GM18517 (cell line): ENCODE data around the gene TXNDC12.

Experiments
- ATAC-seq: cut with Tn5 transposase; IDR thresholded peaks from one replicate; pipeline ENCODE4 v1.9.1; 2021; ENCODE audit warnings: mild to moderate bottlenecking, moderate library complexity; ENCODE audit not compliant: unreplicated experiment

Gene TXNDC12

GRCh38 chr1:52002038-52002917 is 52.7 kb downstream of the TXNDC12 start:
- no peak for ATAC-seq

GRCh38 chr1:51998701-51999100 is 56.3 kb downstream of the TXNDC12 start:
- ATAC-seq = no peak

GRCh38 chr1:51997974-51998382 is 57.0 kb downstream of the TXNDC12 start:
- ATAC-seq = no peak

GRCh38 chr1:51990478-51990965 is 64.5 kb downstream of the TXNDC12 start, which contains the start of gene RAB3B:
Gene RAB3B (minus strand): TSS chr1:51990700. CDS start chr1:51977117, 13,583 bp downstream.
- ATAC-seq = peak; percentile 73

GRCh38 chr1:51989582-51990477 is 65.2 kb downstream of the TXNDC12 start:
- ATAC-seq = no peak

GRCh38 chr1:51988254-51988653 is 66.7 kb downstream of the TXNDC12 start:
- no peak for ATAC-seq

- ATAC-seq = no peak
Observed at GRCh38 chr1:51986718-51987117, 68.3 kb downstream of the TXNDC12 start.

- no peak for ATAC-seq
Observed at GRCh38 chr1:51982161-51982560, 72.8 kb downstream of the TXNDC12 start.

GRCh38 chr1:51981555-51981954 is 73.4 kb downstream of the TXNDC12 start:
- no peak for ATAC-seq

- ATAC-seq = no peak
Observed at GRCh38 chr1:51978099-51978498, 76.9 kb downstream of the TXNDC12 start.

- no peak for ATAC-seq
Observed at GRCh38 chr1:51976846-51977602, 78.0 kb downstream of the TXNDC12 start.

- ATAC-seq = no peak
Observed at GRCh38 chr1:51973587-51974474, 81.2 kb downstream of the TXNDC12 start.
